B cell (primary cell): Measurements from ENCODE around the gene BCL2.

Experiments
- EZH2 ChIP-seq: IDR thresholded peaks from 2 replicates; pipeline ENCODE4 v1.6.1; 2012; ENCODE audit warnings: borderline replicate concordance, low read depth, mild to moderate bottlenecking, moderate library complexity, low read length; ENCODE audit not compliant: insufficient read depth, poor library complexity, severe bottlenecking
- TF ChIP-seq, protein P1 (sequence below): fragments of 200-600 bp; IDR thresholded peaks from one replicate; pipeline ENCODE4 v1.8.0; 2022; ENCODE audit warnings: antibody characterized with exemption, mild to moderate bottlenecking

DNA sequence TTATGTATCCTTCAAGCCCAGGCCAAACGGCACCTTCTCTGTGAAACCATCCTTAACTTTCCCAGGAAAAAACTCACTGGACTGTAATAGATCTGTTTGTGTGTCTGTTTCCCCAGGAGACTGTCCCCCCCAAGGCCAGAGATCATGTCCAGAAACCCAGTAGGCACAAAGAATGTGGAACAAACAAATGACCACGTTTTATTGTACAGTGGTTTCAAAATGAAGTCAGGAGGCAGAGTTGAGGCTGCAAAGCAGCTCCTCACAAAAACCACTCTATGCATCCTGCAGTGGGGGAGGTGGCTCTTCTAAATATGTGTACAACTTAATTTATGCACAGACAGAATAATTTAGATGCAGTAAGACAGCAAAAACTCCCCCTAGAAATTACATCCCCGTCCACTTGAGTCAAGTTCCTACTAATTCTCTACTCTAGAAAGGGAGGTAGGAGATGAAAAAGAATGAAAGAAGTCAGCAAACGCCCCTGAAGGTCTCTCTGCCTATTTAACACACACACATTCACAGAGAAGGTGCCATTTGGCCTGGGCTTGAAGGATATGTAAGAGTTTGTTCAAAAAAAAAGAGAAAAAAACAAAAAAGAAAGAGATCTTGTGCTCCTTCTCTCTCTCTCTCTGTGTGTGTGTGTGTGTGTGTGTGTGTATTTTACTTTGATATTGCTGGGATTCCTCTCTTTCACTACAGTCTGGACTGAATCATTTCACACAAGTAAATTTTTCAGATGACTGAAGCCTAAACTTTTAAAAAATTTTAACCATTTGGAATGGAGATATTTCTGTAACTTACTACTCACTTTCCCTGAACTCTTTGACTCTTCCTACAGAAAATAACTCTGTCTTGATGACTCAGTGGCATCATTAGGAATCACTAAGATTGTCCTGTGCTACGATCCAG lies 19.5 kb downstream of the BCL2 start:
- TF ChIP-seq, protein P1, sequence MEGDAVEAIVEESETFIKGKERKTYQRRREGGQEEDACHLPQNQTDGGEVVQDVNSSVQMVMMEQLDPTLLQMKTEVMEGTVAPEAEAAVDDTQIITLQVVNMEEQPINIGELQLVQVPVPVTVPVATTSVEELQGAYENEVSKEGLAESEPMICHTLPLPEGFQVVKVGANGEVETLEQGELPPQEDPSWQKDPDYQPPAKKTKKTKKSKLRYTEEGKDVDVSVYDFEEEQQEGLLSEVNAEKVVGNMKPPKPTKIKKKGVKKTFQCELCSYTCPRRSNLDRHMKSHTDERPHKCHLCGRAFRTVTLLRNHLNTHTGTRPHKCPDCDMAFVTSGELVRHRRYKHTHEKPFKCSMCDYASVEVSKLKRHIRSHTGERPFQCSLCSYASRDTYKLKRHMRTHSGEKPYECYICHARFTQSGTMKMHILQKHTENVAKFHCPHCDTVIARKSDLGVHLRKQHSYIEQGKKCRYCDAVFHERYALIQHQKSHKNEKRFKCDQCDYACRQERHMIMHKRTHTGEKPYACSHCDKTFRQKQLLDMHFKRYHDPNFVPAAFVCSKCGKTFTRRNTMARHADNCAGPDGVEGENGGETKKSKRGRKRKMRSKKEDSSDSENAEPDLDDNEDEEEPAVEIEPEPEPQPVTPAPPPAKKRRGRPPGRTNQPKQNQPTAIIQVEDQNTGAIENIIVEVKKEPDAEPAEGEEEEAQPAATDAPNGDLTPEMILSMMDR: no peak
- TF ChIP-seq EZH2: no peak
